HL-60 (cell line): ENCODE data around the gene ACACA.

Source experiments
- DNase-seq, 2 experiments: peaks; one replicate each; pipeline ENCODE4 v3.0.0-alpha.2; 2010 to 2020; ENCODE audit warnings: low read depth in 1 of 2, low spot score in 1 of 2
- H3K27ac ChIP-seq: fragments of 250-450 bp; sonication (Bioruptor Pico); replicated peaks from 2 replicates; pipeline ENCODE4 v1.5.1; 2020; ENCODE audit warnings: mild to moderate bottlenecking, moderate library complexity
- H3K27me3 ChIP-seq: fragments of 250-450 bp; sonication (Bioruptor Pico); 2 replicates; pipeline ENCODE4 v1.5.1; 2021; ENCODE audit warnings: mild to moderate bottlenecking, moderate library complexity; ENCODE audit not compliant: insufficient read depth, poor library complexity, severe bottlenecking
- H3K4me3 ChIP-seq: replicated peaks from 2 replicates; pipeline ENCODE4 v1.5.1; 2011; ENCODE audit warnings: mild to moderate bottlenecking, control low read depth, low read length; ENCODE audit not compliant: insufficient read depth
- CTCF ChIP-seq: IDR thresholded peaks from one replicate; pipeline ENCODE4 v1.5.1; 2011; ENCODE audit warnings: low read length, control low read depth, inconsistent platforms; ENCODE audit not compliant: insufficient read depth
- GABPA ChIP-seq: IDR thresholded peaks from 2 replicates; pipeline ENCODE4 v1.6.1; 2012; ENCODE audit warnings: low read depth
- POLR2AphosphoS5 ChIP-seq: IDR thresholded peaks from 2 replicates; pipeline ENCODE4 v1.6.1; 2012; ENCODE audit warnings: low read depth
- REST ChIP-seq: IDR thresholded peaks from 2 replicates; pipeline ENCODE4 v1.6.1; 2012; ENCODE audit warnings: low read depth; ENCODE audit not compliant: insufficient replicate concordance
- SPI1 ChIP-seq: IDR thresholded peaks from 2 replicates; pipeline ENCODE4 v1.6.1; 2012; ENCODE audit warnings: low read depth, mild to moderate bottlenecking, borderline replicate concordance

Gene ACACA

GRCh38 chr17:37048811-37049210, 357.8 kb downstream of the ACACA start:
- no peak for TF ChIP-seq POLR2AphosphoS5
- no peak for TF ChIP-seq GABPA
- TF ChIP-seq SPI1: no peak
- TF ChIP-seq REST: no peak
- no peak for TF ChIP-seq CTCF
- Histone ChIP-seq H3K4me3 (no peak overlapping the region), H3K27ac (no peak overlapping the region), H3K27me3 (no peaks in the 10 kb centered on the region)
- DNase-seq: no peak

GRCh38 chr17:37047631-37048104, 359.0 kb downstream of the ACACA start:
- no peak overlapping the region for H3K27ac ChIP-seq
- H3K4me3 ChIP-seq: no peak overlapping the region
- H3K27me3 ChIP-seq: no peaks in the 10 kb centered on the region
- DNase-seq: peak; percentile 46 to 76
- TF ChIP-seq SPI1 (no peak), GABPA (no peak), POLR2AphosphoS5 (no peak), CTCF (peak; percentile 72), REST (no peak)

GRCh38 chr17:37045351-37045922, 361.2 kb downstream of the ACACA start:
- no peak overlapping the region for H3K27ac ChIP-seq
- H3K4me3 ChIP-seq: no peak overlapping the region
- peak in 1 of 2 experiments; percentile 37 for DNase-seq
- TF ChIP-seq CTCF (no peak), POLR2AphosphoS5 (no peak), SPI1 (no peak), REST (no peak), GABPA (no peak)
- no peaks in the 10 kb centered on the region for H3K27me3 ChIP-seq
